Activated CD4-positive, alpha-beta T cell treated with anti-CD3 and anti-CD28 coated beads for 24 hours (primary cell): ENCODE measurements around the gene RNF133.

Experiments
- DNase-seq, 2 donors: peaks; one replicate each; pipeline ENCODE4 v3.0.0-alpha.2; 2020; ENCODE audit warnings: low read depth in 2 of 2

RNF133 gene, protein sequence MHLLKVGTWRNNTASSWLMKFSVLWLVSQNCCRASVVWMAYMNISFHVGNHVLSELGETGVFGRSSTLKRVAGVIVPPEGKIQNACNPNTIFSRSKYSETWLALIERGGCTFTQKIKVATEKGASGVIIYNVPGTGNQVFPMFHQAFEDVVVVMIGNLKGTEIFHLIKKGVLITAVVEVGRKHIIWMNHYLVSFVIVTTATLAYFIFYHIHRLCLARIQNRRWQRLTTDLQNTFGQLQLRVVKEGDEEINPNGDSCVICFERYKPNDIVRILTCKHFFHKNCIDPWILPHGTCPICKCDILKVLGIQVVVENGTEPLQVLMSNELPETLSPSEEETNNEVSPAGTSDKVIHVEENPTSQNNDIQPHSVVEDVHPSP

DNA sequence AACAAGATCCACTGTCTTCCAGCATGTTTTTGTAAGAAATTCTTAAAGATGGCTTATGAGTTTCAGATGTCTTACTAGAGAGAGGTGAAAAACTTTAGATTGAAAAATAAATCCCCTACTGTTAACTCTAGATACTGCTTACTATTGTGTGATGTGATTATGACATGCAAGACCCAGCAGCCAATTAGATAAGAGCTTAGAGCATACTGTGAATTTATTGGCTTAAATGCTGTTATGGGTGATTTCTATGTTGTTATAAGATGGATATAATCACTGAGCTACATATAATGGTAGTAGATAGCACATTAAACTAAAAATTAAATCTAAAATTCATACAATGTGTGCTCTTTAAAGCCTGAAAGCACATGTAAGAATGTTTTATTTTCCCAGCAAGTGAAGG is at the start of gene RNF133:
Gene RNF133 (minus strand): TSS at position 101 of the 400 bp plus-strand sequence. CDS start 199 bp downstream, outside the sequence.
- DNase-seq: no peak

DNA sequence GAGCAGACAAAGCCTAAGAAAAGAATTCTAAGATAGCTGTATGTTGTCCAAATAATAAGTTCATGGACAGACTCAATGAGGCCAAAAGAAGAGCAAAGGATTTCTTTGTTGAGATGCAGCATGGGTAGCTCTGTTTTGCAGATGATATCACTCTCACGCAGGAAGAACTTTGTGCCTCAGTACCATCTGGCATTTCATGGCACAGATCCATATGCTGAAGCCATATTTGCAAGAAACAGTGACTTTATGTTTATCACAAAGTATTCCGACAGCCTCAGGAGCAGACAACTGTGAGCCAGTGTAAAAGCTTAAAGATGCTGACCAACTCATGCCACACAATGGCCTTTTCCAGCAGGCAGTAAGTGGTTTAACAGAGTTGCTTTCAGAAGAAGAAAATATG is 49.3 kb upstream of the RNF133 start:
- no peak for DNase-seq

DNA sequence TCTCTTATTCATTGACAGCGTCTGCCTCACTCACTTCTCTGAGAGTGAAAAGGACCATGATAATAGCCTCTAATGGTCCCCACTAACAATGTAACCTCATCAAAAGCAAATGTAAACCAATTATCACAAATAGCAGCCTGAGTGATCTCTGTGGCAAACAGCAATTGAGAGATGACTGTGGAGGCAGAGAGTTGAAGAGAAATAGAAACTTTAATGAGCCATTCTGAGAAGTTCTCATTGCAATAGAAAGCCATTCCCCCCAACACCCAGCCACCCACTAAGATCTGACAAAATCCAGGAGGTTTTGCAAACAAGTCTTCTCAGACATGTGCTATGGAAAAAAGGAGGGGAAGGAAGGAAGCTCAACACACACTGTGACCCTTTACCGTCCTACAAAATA is 48.0 kb upstream of the RNF133 start:
- DNase-seq: no peak

DNA sequence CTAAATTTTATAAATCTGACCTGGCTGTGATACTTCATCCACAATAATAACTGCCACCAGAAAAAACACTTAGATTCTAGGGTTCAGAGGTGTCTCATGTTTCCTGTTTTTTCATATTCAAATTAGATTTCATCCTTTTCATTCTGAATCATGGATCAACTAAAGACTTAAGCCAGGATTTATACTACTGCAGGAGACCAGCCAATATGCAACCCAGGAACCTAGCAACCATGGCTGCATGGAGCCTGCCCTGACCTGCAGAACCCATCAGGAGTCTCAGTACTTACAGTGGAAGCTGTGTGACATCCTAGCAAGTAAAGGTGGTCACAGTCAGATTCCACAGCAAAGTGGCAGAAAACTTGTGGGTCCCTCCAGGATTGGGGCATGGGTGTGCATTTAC is 44.3 kb upstream of the RNF133 start:
- DNase-seq: no peak

DNA sequence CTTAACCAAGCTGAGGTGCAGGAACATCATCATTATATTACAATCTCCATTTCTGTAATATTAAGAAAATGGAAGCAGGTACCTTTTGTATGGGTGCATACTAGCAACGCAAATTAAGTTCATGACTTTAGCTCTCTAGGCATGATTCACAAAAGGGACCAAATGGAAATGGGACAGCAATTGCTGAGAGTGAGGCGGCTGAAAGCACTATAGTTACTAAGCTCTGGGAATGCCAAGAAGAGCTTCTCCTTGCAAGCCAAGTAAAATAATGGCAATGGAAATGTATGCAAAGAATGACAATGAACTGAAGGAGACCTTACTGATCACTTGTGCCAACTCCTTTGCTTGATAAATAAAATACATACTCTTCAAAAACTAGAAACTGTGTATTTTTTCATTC is 40.0 kb upstream of the RNF133 start:
- no peak for DNase-seq

DNA sequence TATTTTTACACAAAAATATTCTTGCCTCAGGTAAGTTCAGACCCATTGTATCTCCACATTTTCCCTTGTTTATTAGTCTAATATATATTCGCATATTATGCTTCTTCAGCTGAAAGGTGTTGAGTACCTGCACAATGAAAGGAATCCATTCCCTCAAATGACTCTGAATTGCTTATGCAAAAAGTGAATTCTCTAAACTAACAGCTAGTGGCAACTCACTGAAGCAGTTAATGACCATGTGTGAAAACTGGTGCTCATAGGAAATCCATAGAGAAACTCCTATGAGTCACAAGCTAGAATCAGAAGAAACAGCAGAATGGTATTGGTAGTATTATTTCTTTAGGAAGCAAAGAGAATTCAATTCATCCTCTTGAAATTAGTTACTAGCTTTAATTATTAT is 37.3 kb upstream of the RNF133 start:
- DNase-seq: no peak

DNA sequence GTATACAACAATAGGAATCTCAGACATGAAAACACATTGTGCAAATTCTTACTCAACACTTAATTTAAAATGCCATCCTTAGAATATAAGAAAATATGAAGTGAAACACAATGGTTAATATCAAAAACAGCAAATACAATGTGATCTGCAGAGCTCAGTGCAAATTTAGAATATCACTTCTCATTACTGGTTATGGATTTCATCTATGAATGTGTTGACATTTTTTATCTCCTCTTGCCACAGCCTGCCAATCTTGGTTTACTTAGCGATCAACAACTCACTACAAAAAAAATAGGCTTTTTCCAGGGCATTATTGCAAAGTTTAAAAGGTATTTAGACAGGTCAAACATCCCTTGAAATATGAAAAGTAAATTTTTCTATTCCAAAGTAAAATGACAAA is 28.8 kb upstream of the RNF133 start:
- no peak for DNase-seq

DNA sequence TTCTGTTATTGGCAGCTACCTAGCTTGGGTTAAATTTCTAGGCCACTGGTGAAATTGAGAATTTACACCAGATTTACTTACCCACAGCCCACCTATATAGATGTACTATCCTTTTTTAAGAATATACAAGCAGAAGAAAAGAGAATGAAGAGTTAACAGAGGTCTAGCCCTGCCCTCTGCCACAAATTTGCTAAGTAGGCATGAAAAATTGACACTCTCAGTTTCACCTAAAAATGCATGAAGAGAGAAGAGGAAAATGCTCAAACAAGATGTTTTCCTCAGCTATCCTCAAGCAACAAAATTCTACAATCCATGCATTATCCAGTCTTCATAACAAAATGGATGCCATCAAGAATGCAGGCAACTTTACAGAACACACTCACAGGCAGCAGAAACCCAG is 28.4 kb upstream of the RNF133 start:
- DNase-seq: no peak

DNA sequence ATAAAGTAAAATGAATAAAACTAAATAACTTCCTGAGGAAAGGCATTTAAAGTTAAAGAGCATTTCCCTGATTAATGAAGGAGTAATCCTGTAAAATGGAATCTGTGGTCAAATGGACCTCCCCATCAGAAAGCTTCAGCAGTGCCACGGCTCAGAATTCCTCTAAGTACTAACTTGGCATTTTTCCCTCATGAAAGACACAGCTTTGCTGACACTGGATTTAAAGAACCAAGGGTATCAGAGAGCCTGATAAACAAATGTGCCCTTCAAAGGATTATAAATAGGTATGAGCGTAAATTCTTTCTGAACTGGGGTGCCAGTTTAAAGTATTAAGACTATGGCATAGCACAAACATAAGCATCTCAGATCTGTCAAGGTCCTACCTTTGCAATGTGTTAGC is 28.0 kb upstream of the RNF133 start:
- no peak for DNase-seq

DNA sequence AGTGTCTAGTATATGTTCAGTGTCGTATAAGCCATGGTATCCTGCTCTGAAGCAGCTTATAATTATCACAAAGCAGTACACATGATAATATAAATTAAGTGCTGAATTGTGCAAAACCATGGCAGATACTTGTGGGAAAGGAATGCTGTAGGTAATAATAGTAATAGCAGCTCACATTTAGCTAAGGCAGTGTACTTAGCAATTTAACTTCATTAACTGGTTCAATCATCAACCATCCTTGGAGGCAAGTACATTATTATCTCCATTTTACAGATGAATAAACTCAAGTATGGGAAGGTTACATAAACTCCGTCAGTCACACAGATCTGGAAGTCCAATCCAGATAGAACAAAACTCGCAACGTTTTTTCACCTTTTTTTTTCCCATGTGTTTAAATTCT is 25.4 kb upstream of the RNF133 start:
- no peak for DNase-seq

DNA sequence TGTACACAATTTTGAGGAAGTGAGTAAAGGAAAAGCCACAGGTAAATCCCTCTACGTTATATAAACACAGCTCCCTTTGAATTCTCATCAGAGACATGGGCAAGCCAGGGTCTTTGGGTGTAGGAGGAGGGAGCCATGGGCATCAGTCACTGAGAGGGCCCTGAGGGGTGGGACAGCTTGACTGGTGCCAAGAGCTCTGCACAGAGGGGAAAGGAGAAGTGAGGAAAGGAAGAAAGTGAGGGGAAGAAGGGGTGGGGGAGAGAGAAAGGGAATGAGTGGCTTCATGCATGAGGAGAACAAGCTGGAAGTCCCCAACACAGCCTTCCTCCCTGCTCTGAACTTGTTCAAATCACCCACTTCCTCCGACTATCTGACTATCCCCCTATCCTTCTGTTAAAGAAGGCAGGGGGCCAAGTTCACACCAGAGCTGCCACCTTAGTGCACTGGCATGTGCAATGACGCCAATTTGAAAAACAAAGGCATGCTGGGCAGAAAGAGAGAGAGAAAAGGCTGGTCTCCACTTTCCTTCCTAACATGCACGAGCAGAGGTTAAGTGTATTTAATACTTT is 20.2 kb upstream of the RNF133 start:
- DNase-seq: no peak

DNA sequence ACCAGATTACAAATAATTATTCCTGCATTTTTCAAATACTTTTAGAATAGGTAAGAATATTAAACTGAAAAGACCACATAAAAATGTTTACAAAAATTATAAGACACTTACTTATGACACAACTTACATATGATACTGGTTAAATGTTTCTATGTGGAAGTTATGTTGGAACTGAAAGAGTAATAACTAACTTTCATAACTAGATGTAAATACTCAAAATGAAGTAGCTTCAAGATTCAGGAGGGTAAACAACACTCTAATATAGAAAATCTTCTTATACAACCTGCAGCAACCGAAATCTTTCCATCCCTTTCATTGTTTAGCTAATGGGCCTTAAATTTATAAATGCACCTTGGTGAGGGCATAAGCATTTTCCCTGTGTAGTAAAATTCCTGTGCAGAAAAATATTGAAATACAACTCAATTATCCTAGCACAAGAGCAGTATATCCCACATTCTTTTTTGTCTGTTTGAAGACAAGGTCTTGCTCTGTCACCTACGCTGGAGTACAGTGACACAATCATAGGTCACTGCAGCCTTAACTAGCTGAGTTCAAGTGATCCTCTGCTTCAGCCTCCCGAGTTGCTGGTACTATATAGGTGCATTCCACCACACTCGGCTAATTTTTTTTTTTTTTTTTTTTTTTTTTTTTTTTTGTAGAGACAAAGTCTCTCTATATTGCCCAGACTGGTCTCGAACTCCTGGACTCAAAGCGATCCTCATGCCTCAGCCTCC is 18.6 kb upstream of the RNF133 start:
- DNase-seq: no peak

DNA sequence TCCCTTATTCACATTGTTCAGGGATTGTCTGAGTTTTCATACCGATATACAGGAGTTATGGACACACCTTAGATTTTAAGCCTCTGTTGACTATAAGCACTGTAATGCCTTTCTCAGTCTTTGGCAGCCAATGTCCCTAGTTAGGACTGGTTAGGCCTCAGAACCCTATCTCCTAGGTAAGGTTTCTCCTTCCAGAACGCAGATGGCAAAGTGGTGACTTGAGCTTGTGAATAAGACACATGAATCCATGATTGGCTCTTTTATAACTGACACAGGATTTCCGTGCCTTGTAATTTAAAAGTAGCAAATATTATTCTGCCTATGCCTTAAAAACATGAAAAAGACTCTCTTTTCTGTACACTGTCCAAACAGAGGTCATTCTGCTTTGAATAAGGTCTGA is 16.3 kb upstream of the RNF133 start:
- DNase-seq: no peak

DNA sequence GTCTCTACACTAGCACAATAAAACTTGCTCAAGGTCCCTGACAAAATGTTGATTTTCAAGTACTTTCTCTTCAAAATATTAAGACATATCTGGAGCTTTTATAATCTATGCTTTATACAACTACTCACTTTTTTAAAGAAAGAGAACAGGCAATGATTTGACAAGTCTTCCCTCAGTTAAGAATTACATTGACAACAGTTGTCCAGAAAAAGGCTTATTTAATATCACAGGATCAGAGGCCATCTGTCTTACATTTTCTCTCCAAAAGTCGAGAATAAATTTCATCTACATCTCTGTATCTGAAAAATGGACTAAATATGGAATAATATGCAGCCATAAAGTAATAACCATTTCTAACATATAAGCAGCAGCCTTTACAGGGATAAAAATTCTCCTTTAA is 12.0 kb upstream of the RNF133 start:
- no peak for DNase-seq

DNA sequence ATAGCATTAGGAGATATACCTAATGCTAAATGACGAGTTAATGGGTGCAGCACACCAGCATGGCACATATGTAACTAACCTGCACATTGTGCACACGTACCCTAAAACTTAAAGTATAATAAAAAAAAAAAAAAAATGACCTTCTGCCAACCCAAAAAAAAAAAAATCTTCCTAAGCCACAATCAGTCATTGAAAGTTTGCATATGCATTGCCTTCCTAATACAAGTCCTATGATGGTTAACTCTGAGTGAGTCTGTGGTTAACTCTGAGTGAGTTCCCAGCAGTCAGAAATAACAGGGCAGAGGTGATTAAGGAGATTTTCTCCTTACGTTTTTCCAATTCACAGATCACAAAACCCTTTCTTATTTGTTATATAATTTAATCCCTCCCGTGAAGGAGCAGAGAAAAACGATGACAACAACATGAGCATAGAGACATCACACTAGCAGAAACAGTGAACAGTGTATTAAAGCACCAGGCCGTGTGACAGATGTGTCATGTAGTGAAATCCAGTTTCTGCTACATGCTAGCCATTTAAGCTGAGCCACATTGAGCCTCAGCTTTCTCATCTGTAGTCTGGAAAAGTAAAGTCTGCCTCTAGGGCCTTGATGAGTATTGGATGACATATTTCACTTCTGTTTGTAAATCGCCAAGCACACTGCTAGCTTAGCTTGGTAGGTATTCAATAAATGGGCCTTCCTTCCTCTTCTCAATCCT is 11.2 kb upstream of the RNF133 start:
- no peak for DNase-seq

DNA sequence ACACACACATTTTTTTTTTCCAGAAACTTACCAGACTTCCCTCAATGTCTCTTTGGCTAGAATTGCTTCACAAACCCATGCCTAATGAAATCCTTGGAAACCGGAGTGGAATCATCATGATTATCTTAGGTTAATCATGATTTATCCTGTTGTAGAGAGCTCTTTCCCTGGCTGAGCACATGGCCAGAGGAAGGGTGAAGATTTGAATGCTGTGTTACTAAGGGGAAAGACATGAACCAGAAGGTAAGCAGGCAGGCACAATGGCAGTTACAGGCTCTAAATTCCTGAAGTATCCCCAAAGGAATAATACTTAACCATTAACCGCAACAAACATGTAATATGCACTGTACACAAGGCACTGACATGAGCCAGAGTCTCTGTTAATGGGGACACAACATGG is 7.9 kb upstream of the RNF133 start:
- DNase-seq: no peak

DNA sequence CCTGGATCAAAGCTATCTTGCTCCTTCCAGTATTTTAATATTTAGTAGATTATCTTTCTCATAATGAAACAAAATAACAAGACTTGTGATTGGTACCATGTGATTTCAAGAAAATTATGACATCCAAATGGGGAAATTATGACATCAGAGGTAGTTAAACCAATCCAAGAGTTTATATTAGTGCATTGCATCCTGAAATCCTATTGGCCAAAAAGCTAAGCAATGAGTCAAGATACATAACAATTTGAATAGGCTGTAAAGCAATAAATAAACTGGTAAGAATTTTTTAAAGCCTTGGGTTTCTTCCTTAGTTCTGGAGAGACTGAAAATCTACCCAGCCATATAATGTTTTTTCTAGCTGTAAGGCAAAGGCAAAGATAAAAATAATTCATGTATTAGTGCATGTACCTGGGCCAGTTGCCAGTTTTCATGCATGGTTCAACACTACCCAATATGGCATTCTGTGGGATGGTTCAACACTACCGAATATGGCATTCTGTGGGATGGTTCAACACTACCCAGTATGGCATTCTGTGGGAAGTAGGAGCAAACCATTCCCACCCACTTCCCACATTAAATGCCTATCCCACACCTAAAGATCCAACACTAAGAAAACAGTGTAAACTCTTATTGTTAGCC is 4.1 kb upstream of the RNF133 start, which contains the start of gene RNF148:
Gene RNF148 (minus strand): TSS at position 51 of the 639 bp plus-strand sequence. CDS start 172 bp downstream, outside the sequence.
- no peak for DNase-seq

DNA sequence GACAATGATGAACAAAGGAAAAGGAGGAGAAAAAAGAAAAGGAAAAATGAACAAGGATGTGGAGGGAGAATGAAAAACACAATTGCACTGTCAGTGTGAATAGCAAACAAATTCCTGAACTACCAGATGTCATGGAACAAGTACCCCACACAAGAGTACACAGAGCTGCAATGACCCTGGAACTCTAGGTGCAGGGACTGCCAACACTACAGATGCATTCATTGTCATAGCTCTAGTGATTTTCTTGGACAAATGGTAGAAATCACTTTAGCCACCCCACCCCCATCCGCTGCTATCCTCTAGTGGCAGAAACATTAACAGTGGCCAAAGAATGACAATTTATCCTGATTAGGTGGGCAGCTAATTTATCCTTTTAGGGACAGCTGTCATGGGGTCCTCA is 3.1 kb downstream of the RNF133 start:
- no peak for DNase-seq

DNA sequence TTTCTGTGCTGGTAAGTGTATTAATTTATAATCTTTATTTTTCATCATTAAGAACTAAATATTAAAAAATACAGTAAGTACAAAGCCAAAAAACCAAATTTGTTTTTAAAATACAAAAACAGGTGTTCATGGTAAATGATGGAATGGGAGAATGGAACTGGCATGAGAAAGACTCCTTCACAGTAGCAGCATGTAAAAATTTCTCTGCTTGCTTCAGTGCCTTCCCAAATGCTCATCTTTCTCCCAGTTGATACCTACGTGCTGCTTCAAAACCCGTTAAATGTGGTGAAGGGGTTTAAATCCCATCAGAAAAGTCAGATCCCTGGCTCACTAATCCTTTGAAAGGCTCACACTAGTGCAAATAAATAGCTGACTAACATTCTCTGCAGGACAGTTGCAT is 4.2 kb downstream of the RNF133 start:
- no peak for DNase-seq

DNA sequence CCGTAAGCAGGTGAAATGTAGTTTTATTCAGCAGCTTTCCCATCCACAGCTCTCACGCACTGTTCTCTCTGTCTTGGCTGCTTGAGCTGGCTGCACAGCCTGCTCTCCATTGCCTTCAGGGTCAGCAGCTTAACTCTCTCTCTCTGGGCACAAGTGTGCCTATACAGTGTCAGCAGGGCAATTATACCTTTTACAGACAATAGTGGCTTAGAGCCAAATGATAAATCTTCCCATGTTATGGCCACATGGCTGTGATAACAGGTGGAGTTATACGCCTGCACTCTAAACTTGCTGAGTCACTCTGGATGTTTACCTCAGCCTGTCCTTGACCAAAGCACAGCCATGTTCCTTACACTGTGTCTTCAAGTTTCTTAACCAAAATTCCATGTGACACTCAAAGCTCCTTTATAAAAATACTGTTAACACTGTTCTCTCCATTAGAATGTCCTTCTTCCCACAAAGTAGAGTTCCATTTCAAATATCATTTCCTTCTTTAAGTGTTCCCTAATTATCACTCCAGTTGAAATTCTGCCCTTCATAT is 6.1 kb downstream of the RNF133 start:
- DNase-seq: no peak

DNA sequence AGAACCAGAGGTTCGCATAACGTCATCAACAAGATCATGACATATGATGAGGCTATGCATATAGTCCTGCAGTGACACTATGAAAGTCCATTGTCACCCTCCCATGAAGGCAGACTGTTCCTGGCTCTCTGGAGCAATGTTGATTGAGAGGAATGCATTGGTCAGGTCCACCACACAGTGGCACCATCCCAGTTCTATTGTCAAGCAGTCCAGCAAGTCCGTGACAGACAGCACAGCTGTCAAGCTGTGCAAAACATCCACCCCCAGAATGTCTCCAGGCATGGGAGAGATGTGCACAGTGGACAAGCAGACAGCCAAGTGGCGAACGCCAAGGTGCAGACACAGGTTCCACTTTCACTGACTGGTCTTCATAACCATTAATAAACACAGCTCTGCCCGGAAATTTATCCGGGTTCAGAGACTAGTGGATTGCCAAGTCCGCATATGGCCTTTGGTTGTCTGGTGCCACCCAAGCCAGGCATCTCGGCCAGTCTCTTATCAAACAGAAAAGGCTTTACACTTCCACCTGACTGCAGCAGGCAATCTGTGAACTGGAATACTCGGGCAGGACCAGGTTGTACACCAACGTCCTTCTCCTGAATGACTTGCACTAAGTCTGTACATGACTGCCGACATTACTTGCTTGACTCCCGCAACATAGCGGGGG is 7.2 kb downstream of the RNF133 start:
- no peak for DNase-seq
